Natural killer cell (primary cell): Measurements from ENCODE around the gene CDC14A. TPM values are rescaled to one million over a fixed set of nuclear protein-coding genes. Genes with fewer than 3 reads are reported as not detected.

Experiments used
- ATAC-seq, 3 donors: fragments of 150-1000 bp in 2 of 3; fragments of 200-7000 bp in 1 of 3; cut with Tn5 transposase; 1 replicate in 1 of 3; 2 replicates in 2 of 3; pipeline ENCODE4 v1.10.0; 2021; ENCODE audit warnings: mild to moderate bottlenecking in 2 of 3, moderate library complexity in 2 of 3
- DNase-seq, 2 donors: peaks; one replicate each; pipeline versions ENCODE4 v3.0.0 to v3.0.0-alpha.2; 2013 to 2021; ENCODE audit warnings: mixed read lengths in 1 of 2
- H3K27ac ChIP-seq: one replicate; pipeline ENCODE4 v1.5.1; 2013; ENCODE audit warnings: mild to moderate bottlenecking, low read length
- H3K27me3 ChIP-seq: one replicate; pipeline ENCODE4 v1.6.1; 2013; ENCODE audit warnings: low read length; ENCODE audit not compliant: control insufficient read depth, insufficient read depth
- H3K36me3 ChIP-seq: one replicate; pipeline ENCODE4 v1.6.1; 2013; ENCODE audit warnings: low read length; ENCODE audit not compliant: control insufficient read depth, insufficient read depth
- H3K4me1 ChIP-seq: one replicate; pipeline ENCODE4 v1.6.1; 2013; ENCODE audit warnings: low read length; ENCODE audit not compliant: control insufficient read depth, insufficient read depth
- H3K4me3 ChIP-seq: one replicate; pipeline ENCODE4 v1.5.1; 2013; ENCODE audit warnings: low read length
- H3K9me3 ChIP-seq: one replicate; pipeline ENCODE4 v1.6.1; 2013; ENCODE audit warnings: low read length; ENCODE audit not compliant: control insufficient read depth, insufficient read depth
- H3K27ac Mint-ChIP-seq, 2 donors: one replicate each; pipeline ENCODE4 v1.8.0; 2022; ENCODE audit warnings: mild to moderate bottlenecking in 2 of 2, mixed read lengths in 2 of 2, moderate library complexity in 1 of 2
- H3K27me3 Mint-ChIP-seq, 2 donors: one replicate each; pipeline ENCODE4 v1.8.0; 2022; ENCODE audit warnings: low read depth in 2 of 2, mixed read lengths in 2 of 2
- H3K36me3 Mint-ChIP-seq: one replicate; pipeline ENCODE4 v1.8.0; 2022; ENCODE audit warnings: mixed read lengths
- H3K4me1 Mint-ChIP-seq, 2 donors: one replicate each; pipeline ENCODE4 v1.8.0; 2022; ENCODE audit warnings: mixed read lengths in 2 of 2
- H3K4me3 Mint-ChIP-seq: one replicate; pipeline ENCODE4 v1.8.0; 2022; ENCODE audit warnings: mild to moderate bottlenecking, moderate library complexity, mixed read lengths
- H3K9me3 Mint-ChIP-seq, 2 donors: one replicate each; pipeline ENCODE4 v1.8.0; 2022; ENCODE audit warnings: mixed read lengths in 2 of 2
- CTCF ChIP-seq: fragments of 200-600 bp; IDR thresholded peaks from one replicate; pipeline ENCODE4 v1.8.0; 2022; ENCODE audit warnings: antibody characterized with exemption
- WGBS: methylation state at CpG from one replicate; pipeline ENCODE4 v1.1.7; 2013; ENCODE audit warnings: missing lambda C conversion rate; ENCODE audit not compliant: insufficient coverage; 5-methylcytosine and 5-hydroxymethylcytosine counted together
- intact Hi-C: fragments of 100-400 bp; cut with micrococcal nuclease; formaldehyde crosslinking; loops from one replicate; pipeline ENCODE4 v1.14.2; 2022
- total RNA-seq, 4 donors: library from RNA; stranded (reverse); fragments of 120-200 nt in 1 of 4; gene quantifications; one replicate each; pipeline versions ENCODE4 v1.2.3 to v1.2.4, GENCODE V29; 2013 to 2022

Gene CDC14A
- total RNA-seq, 3 donors from 2014 or later (not counting 1 experiment from before 2014, with no cell fraction given) = 59.6 to 63.8 (median 60.1) TPM

- DNase-seq (no peak), ATAC-seq (no peak)
- Histone ChIP-seq H3K27ac (no peak overlapping the region), H3K4me1 (peaks cover 9% of the 10 kb centered on the region), H3K9me3 (no peaks in the 10 kb centered on the region), H3K27me3 (no peaks in the 10 kb centered on the region), H3K4me3 (no peak overlapping the region), H3K36me3 (peaks cover 12% of the 10 kb centered on the region)
- no peak for TF ChIP-seq CTCF
- H3K9me3 Mint-ChIP-seq = no peaks in the 10 kb centered on the region
- WGBS = 100% methylated on average over 2 of the region's 2 CpGs
- H3K4me3 Mint-ChIP-seq = no peak overlapping the region
- H3K36me3 Mint-ChIP-seq = no peaks in the 10 kb centered on the region
- H3K4me1 Mint-ChIP-seq = peaks cover 12 to 24% of the 10 kb centered on the region in 2 donors
- H3K27ac Mint-ChIP-seq = peak overlapping the region in 1 of 2 donors; percentile 28
- intact Hi-C loops = loop anchor here (5.0 kb wide), 2 partner anchors 105 to 180 kb away; partner anchors contain the start of gene CDC14A
- H3K27me3 Mint-ChIP-seq = no peaks in the 10 kb centered on the region
Measured at GRCh38 chr1:100456880-100457279, 104.6 kb downstream of the CDC14A start.

- H3K4me1 Mint-ChIP-seq = peaks cover 12 to 21% of the 10 kb centered on the region in 2 donors
- no peaks in the 10 kb centered on the region for H3K36me3 Mint-ChIP-seq
- H3K4me3 Mint-ChIP-seq = no peak overlapping the region
- peak overlapping the region in 1 of 2 donors; percentile 28 for H3K27ac Mint-ChIP-seq
- no CpG with 5 or more reads among the region's 2 CpGs for WGBS
- DNase-seq (no peak), ATAC-seq (no peak)
- Histone ChIP-seq H3K9me3 (no peaks in the 10 kb centered on the region), H3K36me3 (peaks cover 15% of the 10 kb centered on the region), H3K27ac (no peak overlapping the region), H3K4me3 (no peak overlapping the region), H3K27me3 (no peaks in the 10 kb centered on the region), H3K4me1 (peaks cover 4% of the 10 kb centered on the region)
- intact Hi-C loops = loop anchor here (2.0 to 5.0 kb wide), 3 partner anchors 105 to 649 kb away; partner anchors contain the start of gene CDC14A
- H3K9me3 Mint-ChIP-seq = no peaks in the 10 kb centered on the region
- H3K27me3 Mint-ChIP-seq = no peaks in the 10 kb centered on the region
- no peak for TF ChIP-seq CTCF
Measured at GRCh38 chr1:100457683-100458082, 105.4 kb downstream of the CDC14A start.

- ATAC-seq = no peak
- Mint-ChIP-seq H3K27me3 (no peaks in the 10 kb centered on the region), H3K4me3 (no peak overlapping the region), H3K9me3 (no peaks in the 10 kb centered on the region), H3K27ac (peak overlapping the region; percentile 47 to 71), H3K4me1 (peaks cover 14 to 18% of the 10 kb centered on the region in 2 donors), H3K36me3 (no peaks in the 10 kb centered on the region)
- H3K27ac ChIP-seq = no peak overlapping the region
- no peaks in the 10 kb centered on the region for H3K27me3 ChIP-seq
- H3K9me3 ChIP-seq = no peaks in the 10 kb centered on the region
- WGBS = 82% methylated on average over 5 of the region's 6 CpGs
- intact Hi-C loops = loop anchor here (2.0 to 5.0 kb wide), 3 partner anchors 107 to 650 kb away; partner anchors contain the start of gene CDC14A
- H3K36me3 ChIP-seq = peaks cover 18% of the 10 kb centered on the region
- no peak overlapping the region for H3K4me3 ChIP-seq
- no peak for TF ChIP-seq CTCF
- no peak for DNase-seq
- peaks cover 2% of the 10 kb centered on the region for H3K4me1 ChIP-seq
Measured at GRCh38 chr1:100458661-100459357, 106.5 kb downstream of the CDC14A start.
